HG02981 (cell line): ENCODE data around the gene PRND.
"Not testable (repeated sequence)": the region's sequence is repeated elsewhere in the genome, so short reads cannot be mapped to it uniquely, and the experiment has no call there.

Experiments used
- ATAC-seq: cut with Tn5 transposase; IDR thresholded peaks from one replicate; pipeline ENCODE4 v1.9.1; 2021; ENCODE audit warnings: mild to moderate bottlenecking, moderate library complexity; ENCODE audit not compliant: unreplicated experiment

PRND gene

DNA sequence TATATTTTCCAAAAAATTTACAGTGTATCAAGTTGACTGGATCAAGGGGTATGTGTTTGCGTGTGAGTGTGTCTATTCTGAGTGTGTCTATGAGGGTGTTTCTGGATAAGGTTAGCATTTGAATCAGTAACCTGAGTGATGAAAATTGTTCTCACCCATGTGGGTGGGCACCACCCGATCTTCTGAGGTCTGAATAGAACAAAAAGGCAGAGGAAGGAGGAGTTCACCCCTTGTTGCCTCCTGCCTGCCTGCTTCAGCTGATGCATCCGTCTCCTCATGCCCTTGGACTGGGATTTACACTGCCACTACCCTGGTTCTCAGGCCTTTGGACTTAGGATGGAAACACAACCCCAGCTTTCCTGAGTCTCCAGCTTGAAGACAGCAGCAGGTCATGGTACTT lies 13.7 kb upstream of the PRND start:
- no peak for ATAC-seq

GRCh38 chr20:4708856-4709255 lies 12.9 kb upstream of the PRND start:
- ATAC-seq, result no peak

- no peak for ATAC-seq
These were observed 12.2 kb upstream of the PRND start for GRCh38 chr20:4709261-4710105.

- ATAC-seq, result no peak
These were observed 11.6 kb upstream of the PRND start for GRCh38 chr20:4710106-4710475.

GRCh38 chr20:4711511-4711910 lies 10.2 kb upstream of the PRND start:
- ATAC-seq, result no peak

DNA sequence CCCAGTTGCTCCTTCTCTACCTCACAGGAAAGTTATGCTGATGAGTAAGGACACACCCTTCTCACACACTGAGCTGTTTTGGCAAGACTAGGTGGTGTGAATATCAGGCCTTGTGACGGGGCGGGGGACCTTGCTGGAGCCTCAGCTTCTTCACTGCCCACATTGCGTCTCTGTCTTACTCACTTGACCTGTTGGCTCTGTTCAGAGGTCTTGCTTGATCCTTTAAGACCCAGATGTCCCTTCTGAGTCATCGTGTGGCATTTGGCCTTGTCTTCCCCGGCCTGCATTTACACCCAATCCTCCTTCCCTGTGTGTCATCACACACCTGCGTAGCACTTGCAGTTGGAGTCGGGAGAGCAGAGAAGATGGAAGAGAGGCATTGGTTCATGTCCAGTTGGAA lies 8.3 kb upstream of the PRND start:
- no peak for ATAC-seq

DNA sequence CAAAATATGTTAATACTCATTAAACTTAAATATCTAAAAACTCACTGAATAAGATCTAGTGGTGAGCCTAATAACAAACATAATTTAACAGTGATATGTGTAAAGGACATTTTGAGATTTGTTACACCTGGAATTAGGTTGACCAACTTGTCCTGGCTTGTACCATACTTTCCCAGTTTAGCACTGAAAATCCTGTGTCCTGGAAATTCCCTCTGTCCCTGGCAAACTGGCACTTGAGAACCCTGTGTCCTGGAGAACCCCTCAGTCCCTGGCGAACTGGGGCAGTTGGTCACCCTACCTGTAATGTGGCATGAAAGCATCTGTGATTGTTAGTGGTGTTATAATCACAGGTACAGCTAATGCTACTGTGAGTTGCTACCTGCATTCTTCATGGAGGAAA lies 6.9 kb upstream of the PRND start:
- no peak for ATAC-seq

DNA sequence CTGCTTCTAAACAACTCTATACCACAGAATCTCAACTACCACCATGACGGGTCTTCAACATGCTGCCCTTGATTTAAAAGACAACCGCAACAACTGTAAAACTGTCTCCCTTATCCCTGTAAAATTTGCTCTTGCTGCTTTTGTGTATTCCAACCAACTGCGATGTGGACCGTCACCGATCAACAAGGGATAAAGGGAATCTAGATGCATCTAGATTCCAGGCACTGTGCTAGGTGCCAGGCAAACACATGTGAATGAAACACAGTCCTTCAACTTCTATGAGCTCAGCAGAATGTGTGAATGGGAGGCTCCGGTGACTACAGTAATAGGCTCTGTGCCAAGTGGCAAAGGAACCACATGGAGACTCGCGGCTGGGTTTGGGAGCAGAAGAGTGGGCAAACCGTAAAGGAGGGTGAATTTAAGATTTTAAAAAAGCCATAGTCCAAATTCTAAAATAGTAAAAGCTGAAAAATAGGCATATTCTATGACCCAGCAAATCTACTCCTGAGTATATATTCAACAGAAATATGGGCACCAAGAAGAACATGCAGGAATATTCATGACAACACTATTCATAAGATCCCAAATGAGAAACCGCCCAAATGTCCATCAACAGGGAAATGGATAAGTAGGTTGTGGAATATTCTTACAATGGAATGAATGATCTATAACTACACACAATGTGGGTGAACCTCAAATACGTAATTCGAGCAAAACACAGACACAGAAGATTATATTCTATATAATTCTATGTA lies 3.7 kb upstream of the PRND start:
- no peak for ATAC-seq

GRCh38 chr20:4719190-4719589 lies 2.5 kb upstream of the PRND start:
- ATAC-seq, result no peak

DNA sequence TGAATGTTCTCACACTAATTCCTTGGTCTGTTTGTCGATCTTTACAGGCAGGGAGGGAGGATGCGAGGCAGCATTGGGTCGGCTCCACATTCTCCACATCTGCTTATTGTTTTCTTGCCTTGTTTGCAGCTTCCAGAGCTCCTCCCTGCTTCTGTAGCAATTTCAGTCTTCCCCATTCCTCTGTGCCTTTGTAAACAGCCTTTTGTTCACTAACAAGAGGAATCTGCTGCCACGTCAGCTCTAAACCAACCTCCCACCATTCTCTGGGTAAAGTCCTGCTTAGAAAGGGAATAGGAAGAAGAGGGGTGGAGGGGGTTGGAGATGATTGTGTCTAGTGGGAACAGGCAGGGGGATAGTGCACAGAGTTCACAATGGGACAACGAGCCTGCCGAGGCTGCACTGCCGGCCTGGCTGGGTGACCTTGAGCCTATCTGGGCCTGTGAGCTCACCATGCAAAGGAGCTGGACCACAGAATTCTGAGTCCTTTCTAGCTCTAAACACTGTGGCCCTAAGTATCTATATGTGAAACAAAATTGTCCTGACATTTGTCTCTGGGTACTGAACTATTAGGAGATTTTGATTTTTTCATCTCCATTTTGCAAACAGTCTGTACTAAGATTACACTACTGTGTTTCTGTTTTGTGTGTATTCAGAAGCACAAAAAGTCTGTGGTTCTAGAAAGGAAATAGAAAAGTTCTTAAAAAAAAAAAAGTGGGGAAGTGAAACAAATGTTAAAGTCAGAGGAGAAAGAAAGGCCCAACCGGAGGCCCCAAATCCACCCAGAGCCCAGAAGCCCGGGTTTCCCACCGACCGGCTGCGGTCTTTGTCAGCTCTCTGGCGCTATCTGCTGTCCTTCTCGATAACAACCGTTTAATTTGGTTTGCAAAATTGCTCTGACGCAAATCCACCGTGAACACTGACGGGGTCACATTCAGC lies 1.4 kb upstream of the PRND start:
- ATAC-seq, result peak; percentile 91

GRCh38 chr20:4720977-4721349 lies 746 bp upstream of the PRND start:
- no peak for ATAC-seq

GRCh38 chr20:4722571-4722970 lies 862 bp downstream of the PRND start:
- ATAC-seq, result no peak

GRCh38 chr20:4722993-4723392 lies 1.3 kb downstream of the PRND start:
- no peak for ATAC-seq

- ATAC-seq, result not testable (repeated sequence)
These were observed 1.8 kb downstream of the PRND start for GRCh38 chr20:4723553-4723952.

DNA sequence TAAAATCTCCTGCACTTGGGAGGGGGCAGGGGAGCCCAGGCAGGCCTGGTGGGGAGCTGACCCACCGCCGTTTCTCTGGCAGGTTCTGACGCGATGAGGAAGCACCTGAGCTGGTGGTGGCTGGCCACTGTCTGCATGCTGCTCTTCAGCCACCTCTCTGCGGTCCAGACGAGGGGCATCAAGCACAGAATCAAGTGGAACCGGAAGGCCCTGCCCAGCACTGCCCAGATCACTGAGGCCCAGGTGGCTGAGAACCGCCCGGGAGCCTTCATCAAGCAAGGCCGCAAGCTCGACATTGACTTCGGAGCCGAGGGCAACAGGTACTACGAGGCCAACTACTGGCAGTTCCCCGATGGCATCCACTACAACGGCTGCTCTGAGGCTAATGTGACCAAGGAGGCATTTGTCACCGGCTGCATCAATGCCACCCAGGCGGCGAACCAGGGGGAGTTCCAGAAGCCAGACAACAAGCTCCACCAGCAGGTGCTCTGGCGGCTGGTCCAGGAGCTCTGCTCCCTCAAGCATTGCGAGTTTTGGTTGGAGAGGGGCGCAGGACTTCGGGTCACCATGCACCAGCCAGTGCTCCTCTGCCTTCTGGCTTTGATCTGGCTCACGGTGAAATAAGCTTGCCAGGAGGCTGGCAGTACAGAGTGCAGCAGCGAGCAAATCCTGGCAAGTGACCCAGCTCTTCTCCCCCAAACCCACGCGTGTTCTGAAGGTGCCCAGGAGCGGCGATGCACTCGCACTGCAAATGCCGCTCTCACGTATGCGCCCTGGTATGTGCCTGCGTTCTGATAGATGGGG lies 3.0 kb downstream of the PRND start:
- no peak for ATAC-seq

- ATAC-seq, result no peak
These were observed 3.5 kb downstream of the PRND start for GRCh38 chr20:4725263-4725550.

- peak; percentile 57 for ATAC-seq
These were observed 5.1 kb downstream of the PRND start for GRCh38 chr20:4726710-4727397.

DNA sequence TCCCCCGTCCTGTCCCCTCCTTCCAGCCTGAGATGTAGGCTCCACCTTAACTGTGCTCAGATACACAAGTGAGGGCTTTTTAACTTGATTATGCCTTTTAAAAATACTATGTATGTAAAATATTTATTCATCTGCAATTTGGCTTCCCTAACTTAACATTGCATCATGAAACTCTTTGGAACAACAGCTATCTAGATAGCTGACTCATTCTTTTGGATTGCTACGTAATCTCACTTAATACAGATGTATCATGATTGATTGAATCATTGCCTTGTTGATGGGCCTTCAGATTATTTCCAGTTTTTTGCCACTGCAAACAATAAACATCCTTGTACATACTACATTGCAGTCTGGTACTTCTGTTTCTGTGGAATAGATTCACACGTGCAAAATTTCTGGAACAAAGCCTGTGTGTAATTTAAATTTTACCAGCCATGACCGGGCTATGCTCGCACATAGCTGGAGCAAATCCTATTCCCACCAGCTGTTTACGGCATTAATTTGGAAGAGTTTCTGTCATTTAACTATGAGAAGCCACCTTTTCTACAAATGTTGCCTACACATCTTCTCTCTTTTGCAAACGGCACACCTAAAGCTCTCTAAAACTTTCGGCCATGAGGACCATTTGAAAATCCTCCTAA lies 6.5 kb downstream of the PRND start:
- ATAC-seq, result no peak

DNA sequence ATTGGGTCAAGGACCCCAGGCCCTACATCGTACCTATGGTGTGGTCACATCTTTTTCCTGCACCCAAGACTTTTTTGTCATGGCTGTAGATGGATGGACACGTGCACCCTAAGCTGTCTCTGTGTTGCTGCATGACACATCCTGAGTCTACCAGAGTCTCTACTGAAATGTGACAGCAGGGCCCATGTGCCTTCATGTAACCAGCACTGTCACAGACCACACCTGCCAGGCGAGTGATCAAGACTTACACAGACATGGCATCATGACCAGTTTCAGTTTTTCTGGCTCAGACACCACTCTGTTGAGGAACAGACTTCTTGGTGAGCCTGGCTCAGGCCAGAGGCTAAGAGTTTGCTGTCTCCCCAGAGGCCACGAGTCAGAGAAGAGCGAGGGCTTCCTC lies 7.6 kb downstream of the PRND start:
- ATAC-seq, result no peak

DNA sequence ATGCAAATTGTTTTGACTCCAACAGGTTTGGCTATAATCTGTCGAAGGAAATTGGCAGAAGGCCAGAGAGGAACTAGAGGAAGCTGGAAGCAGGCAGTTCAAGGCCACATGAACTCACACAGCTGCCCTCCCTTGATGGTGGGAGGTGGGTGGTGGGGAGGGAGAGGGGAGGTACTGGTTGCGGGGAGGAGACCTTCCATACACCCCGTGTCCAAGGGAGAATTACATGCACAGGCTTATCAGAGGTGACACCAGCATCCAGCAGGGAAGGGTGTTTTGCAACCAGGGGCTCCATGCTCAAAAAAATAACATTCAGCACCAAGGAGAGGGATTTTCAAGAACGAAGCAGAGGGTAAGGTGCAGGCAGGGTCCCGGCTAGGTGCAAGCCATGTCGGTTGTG lies 9.1 kb downstream of the PRND start:
- no peak for ATAC-seq
